CD4-positive, CD25-positive, alpha-beta regulatory T cell (primary cell): ENCODE measurements around the gene FYN. TPM values are rescaled to one million over a fixed set of nuclear protein-coding genes. Genes with fewer than 3 reads are reported as not detected.

ENCODE experiments used
- ATAC-seq, 2 donors: fragments of 150-1000 bp; cut with Tn5 transposase; one replicate each; pipeline ENCODE4 v1.10.0; 2021; ENCODE audit warnings: low read depth in 2 of 2, moderate number of reproducible peaks in 2 of 2, moderate library complexity in 1 of 2
- DNase-seq, 3 donors: peaks; one replicate each; pipeline versions ENCODE4 v3.0.0 to v3.0.0-alpha.2; 2012 to 2022; ENCODE audit warnings: mixed read lengths in 1 of 3
- H3K27ac ChIP-seq: one replicate; pipeline ENCODE4 v1.7.0; 2013; ENCODE audit warnings: mild to moderate bottlenecking, low read length; ENCODE audit not compliant: insufficient read depth, poor library complexity, severe bottlenecking
- H3K27me3 ChIP-seq: one replicate; pipeline ENCODE4 v1.7.0; 2013; ENCODE audit warnings: low read length; ENCODE audit not compliant: control insufficient read depth, insufficient read depth
- H3K36me3 ChIP-seq: one replicate; pipeline ENCODE4 v1.7.0; 2013; ENCODE audit warnings: mild to moderate bottlenecking, low read length, moderate library complexity; ENCODE audit not compliant: control insufficient read depth, insufficient read depth
- H3K4me1 ChIP-seq: 2 replicates; pipeline ENCODE4 v1.7.0; 2013; ENCODE audit warnings: mild to moderate bottlenecking, low read length; ENCODE audit not compliant: insufficient read depth, control insufficient read depth, poor library complexity, severe bottlenecking
- H3K4me3 ChIP-seq: one replicate; pipeline ENCODE4 v1.7.0; 2013; ENCODE audit warnings: low read depth, mild to moderate bottlenecking, low read length, moderate library complexity
- H3K9me3 ChIP-seq, 2 experiments: 1 replicate in 1 of 2; 2 replicates in 1 of 2; pipeline ENCODE4 v1.7.0; 2013; ENCODE audit warnings: low read length in 2 of 2, mild to moderate bottlenecking in 1 of 2, moderate library complexity in 1 of 2; ENCODE audit not compliant: control insufficient read depth in 2 of 2
- H3K27ac Mint-ChIP-seq, 3 donors: one replicate each; pipeline ENCODE4 v1.8.0; 2020 to 2022; ENCODE audit warnings: mild to moderate bottlenecking in 3 of 3, mixed read lengths in 3 of 3, moderate library complexity in 2 of 3
- H3K27me3 Mint-ChIP-seq: one replicate; pipeline ENCODE4 v1.8.0; 2022; ENCODE audit warnings: mild to moderate bottlenecking, mixed read lengths
- H3K36me3 Mint-ChIP-seq: one replicate; pipeline ENCODE4 v1.8.0; 2020; ENCODE audit warnings: mixed read lengths
- H3K4me1 Mint-ChIP-seq, 4 donors: one replicate each; pipeline ENCODE4 v1.8.0; 2020 to 2022; ENCODE audit warnings: mixed read lengths in 4 of 4, mild to moderate bottlenecking in 1 of 4
- H3K4me3 Mint-ChIP-seq, 4 donors: one replicate each; pipeline ENCODE4 v1.8.0; 2020 to 2022; ENCODE audit warnings: mild to moderate bottlenecking in 4 of 4, mixed read lengths in 4 of 4, moderate library complexity in 3 of 4
- H3K9me3 Mint-ChIP-seq, 7 donors: one replicate each; pipeline ENCODE4 v1.8.0; 2020 to 2022; ENCODE audit warnings: mixed read lengths in 7 of 7, mild to moderate bottlenecking in 3 of 7, moderate library complexity in 2 of 7
- polyA plus RNA-seq, 4 donors: library from polyadenylated mRNA; unstranded; fragments of 300-500 nt; fragmentation: Illumina TruSeq; gene quantifications; one replicate each; pipeline ENCODE4 v1.2.3, GENCODE V29; 2021
- total RNA-seq: library from RNA; stranded (reverse); gene quantifications from one replicate; pipeline ENCODE4 v1.2.3, GENCODE V29; 2022

Gene FYN
- total and polyA plus RNA-seq, 5 donors from 2014 or later = 267 to 592 (median 295) TPM

GRCh38 chr6:111870051-111870741, 3.1 kb downstream of the FYN start:
- no peaks in the 10 kb centered on the region for H3K36me3 ChIP-seq

DNA sequence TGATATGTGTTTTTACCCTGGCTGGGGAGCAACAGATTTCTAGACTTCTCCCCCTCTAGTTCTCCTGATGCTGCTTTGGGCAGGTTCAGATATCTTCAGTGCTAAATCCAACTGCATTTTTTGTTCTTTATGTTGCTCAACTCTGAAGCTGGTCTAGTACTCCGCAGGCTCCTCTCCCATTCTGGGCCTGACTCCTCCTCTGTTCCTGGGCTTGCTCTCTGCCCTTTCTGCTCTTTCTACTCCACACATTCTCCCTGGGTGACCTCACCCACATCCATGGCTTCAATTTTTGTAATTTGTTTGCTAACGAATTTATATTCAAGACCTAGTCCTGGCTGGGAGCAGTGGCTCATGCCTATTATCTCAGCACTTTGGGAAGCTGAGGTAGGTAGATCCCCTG, 6.4 kb downstream of the FYN start:
- Mint-ChIP-seq H3K9me3 (no peaks in the 10 kb centered on the region), H3K4me1 (peaks cover 44 to 91% (median 79%) of the 10 kb centered on the region in 4 donors)

More at GRCh38 chr6:111870051-111870741, 3.1 kb downstream of the FYN start:
- H3K36me3 Mint-ChIP-seq = peaks cover 8% of the 10 kb centered on the region
- peaks cover 76% of the 10 kb centered on the region for H3K4me1 ChIP-seq
- H3K27me3 Mint-ChIP-seq = peaks cover 10% of the 10 kb centered on the region
- peak in 1 of 2 donors; percentile 4 for ATAC-seq
- peak overlapping the region; percentile 95 for H3K27ac ChIP-seq
- H3K4me3 Mint-ChIP-seq = peak overlapping the region; percentile 97 to 100 (median 98)
- H3K9me3 ChIP-seq = no peaks in the 10 kb centered on the region
- peak overlapping the region; percentile 98 for H3K4me3 ChIP-seq
- peaks cover 32 to 74% (median 60%) of the 10 kb centered on the region in 4 donors for H3K4me1 Mint-ChIP-seq
- H3K27me3 ChIP-seq = no peaks in the 10 kb centered on the region
- peak in 2 of 3 donors; percentile 47 to 79 for DNase-seq
- H3K9me3 Mint-ChIP-seq = no peaks in the 10 kb centered on the region
- H3K27ac Mint-ChIP-seq = peak overlapping the region; percentile 52 to 97 (median 82)

GRCh38 chr6:111865909-111866546, 7.2 kb downstream of the FYN start:
- Histone ChIP-seq H3K27ac (peak overlapping the region; percentile 16), H3K4me1 (peaks cover 100% of the 10 kb centered on the region), H3K27me3 (no peaks in the 10 kb centered on the region), H3K4me3 (peak overlapping the region; percentile 66), H3K36me3 (peaks cover 3% of the 10 kb centered on the region), H3K9me3 (no peaks in the 10 kb centered on the region)
- no peak for DNase-seq
- peaks cover 52 to 97% (median 87%) of the 10 kb centered on the region in 4 donors for H3K4me1 Mint-ChIP-seq
- no peaks in the 10 kb centered on the region for H3K27me3 Mint-ChIP-seq
- peaks cover 8% of the 10 kb centered on the region for H3K36me3 Mint-ChIP-seq
- ATAC-seq = no peak
- peak overlapping the region; percentile 53 to 83 (median 64) for H3K4me3 Mint-ChIP-seq
- peak overlapping the region; percentile 16 to 83 (median 61) for H3K27ac Mint-ChIP-seq
- H3K9me3 Mint-ChIP-seq = no peaks in the 10 kb centered on the region

More for the DNA sequence above, 6.4 kb downstream of the FYN start:
- H3K27ac ChIP-seq = no peak overlapping the region
- no peak for ATAC-seq
- peak overlapping the region; percentile 44 to 83 (median 61) for H3K27ac Mint-ChIP-seq
- peak overlapping the region; percentile 47 for H3K4me3 ChIP-seq
- H3K27me3 ChIP-seq = no peaks in the 10 kb centered on the region
- H3K36me3 Mint-ChIP-seq = peaks cover 8% of the 10 kb centered on the region
- H3K4me3 Mint-ChIP-seq = peak overlapping the region; percentile 58 to 83 (median 72)
- DNase-seq = no peak
- no peaks in the 10 kb centered on the region for H3K36me3 ChIP-seq
- H3K27me3 Mint-ChIP-seq = no peaks in the 10 kb centered on the region
- no peaks in the 10 kb centered on the region for H3K9me3 ChIP-seq
- H3K4me1 ChIP-seq = peaks cover 99% of the 10 kb centered on the region

DNA sequence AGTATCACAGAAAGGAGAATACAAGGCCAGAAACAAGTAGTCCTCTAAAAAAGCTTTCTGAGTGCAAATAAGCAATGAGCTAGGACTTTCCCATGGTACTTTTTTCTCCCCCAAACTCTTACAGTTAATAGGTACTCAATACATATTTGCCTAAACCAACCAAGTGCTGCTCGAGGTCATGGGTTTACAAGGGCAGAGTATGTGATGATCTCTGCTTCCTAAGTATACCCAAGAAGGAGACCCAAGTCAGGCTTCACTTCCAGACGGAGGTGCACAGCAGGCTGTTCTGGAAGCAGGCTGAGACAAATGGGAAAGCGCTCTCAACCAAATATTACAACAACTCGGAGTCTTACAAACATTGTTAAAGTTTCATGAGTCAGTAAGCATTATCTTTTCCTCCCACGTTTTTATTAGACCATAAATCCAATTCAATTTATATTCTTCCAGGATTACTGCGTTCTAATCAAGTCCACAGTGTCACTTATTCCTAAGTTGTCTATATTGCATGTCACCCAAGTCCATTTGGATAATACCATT, 8.1 kb downstream of the FYN start:
- no peak for DNase-seq
- Mint-ChIP-seq H3K27me3 (no peaks in the 10 kb centered on the region), H3K27ac (peak overlapping the region; percentile 43 to 61 (median 46)), H3K36me3 (peaks cover 8% of the 10 kb centered on the region), H3K4me3 (peak overlapping the region; percentile 43 to 83 (median 62)), H3K9me3 (no peaks in the 10 kb centered on the region), H3K4me1 (peaks cover 53 to 100% (median 90%) of the 10 kb centered on the region in 4 donors)
- no peaks in the 10 kb centered on the region for H3K9me3 ChIP-seq
- peaks cover 3% of the 10 kb centered on the region for H3K36me3 ChIP-seq
- H3K4me3 ChIP-seq = peak overlapping the region; percentile 66
- no peak overlapping the region for H3K27ac ChIP-seq
- no peak for ATAC-seq
- peaks cover 97% of the 10 kb centered on the region for H3K4me1 ChIP-seq
- H3K27me3 ChIP-seq = no peaks in the 10 kb centered on the region

DNA sequence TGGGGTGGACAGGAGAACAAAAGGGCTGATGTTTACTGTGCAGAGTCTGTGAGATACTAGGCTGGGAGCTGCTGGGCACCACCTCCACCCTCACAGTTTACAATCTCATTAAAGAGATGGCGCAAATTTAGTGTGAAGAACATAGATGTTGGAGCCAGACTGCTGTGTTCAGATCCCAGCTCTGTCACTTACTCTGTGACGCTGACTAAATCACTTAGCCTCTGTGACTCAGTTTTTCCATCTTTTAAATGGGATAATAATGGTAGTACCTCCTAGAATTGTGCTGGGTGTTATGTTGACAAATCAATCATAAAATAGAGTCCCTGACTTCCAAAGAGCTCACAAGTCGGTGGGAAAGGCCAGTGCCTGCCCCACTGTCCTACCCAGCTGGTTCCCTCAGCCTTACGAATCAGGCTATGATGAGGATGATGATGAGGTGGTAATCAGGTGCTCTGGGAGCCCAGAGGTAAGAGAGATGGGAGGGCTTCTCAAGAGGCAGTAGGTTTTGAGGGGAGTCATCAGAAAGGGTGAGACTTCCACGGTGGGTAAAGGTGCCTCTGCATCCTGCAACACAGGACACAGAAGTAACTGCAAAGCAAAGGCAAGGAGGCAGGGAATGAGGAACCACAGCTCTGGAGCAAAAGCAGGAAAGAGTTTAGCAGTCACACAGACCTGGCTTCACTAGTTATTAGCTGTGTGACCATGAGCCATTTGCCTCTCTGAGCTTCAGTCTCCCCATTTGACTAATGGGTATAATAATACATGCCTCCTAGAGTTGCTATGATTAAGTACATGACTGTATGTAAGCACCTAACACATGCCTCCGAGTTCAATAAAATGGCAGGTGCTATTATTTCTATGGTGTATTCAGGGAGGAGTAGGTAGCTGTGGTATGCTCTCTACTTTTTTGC, 8.9 kb downstream of the FYN start:
- H3K4me3 Mint-ChIP-seq = peak overlapping the region in 3 of 4 donors; percentile 53 to 83 (median 71)
- Histone ChIP-seq H3K27me3 (no peaks in the 10 kb centered on the region), H3K9me3 (no peaks in the 10 kb centered on the region), H3K4me1 (peaks cover 96% of the 10 kb centered on the region), H3K27ac (no peak overlapping the region), H3K36me3 (peaks cover 3% of the 10 kb centered on the region), H3K4me3 (peak overlapping the region; percentile 66)
- H3K27me3 Mint-ChIP-seq = no peaks in the 10 kb centered on the region
- peak overlapping the region in 2 of 3 donors; percentile 62 to 75 for H3K27ac Mint-ChIP-seq
- ATAC-seq = peak; percentile 20 to 39
- no peaks in the 10 kb centered on the region for H3K9me3 Mint-ChIP-seq
- H3K4me1 Mint-ChIP-seq = peaks cover 56 to 100% (median 89%) of the 10 kb centered on the region in 4 donors
- DNase-seq = no peak
- H3K36me3 Mint-ChIP-seq = peaks cover 13% of the 10 kb centered on the region

GRCh38 chr6:111862741-111863140, 10.5 kb downstream of the FYN start:
- DNase-seq (no peak), ATAC-seq (no peak)
- H3K4me3 ChIP-seq = peak overlapping the region; percentile 29
- H3K27ac ChIP-seq = peak overlapping the region; percentile 31
- Mint-ChIP-seq H3K27me3 (no peaks in the 10 kb centered on the region), H3K4me3 (peak overlapping the region in 3 of 4 donors; percentile 31 to 45 (median 40)), H3K4me1 (peaks cover 71 to 100% (median 92%) of the 10 kb centered on the region in 4 donors), H3K36me3 (peaks cover 14% of the 10 kb centered on the region), H3K27ac (peak overlapping the region; percentile 29 to 87 (median 53)), H3K9me3 (no peaks in the 10 kb centered on the region)
- H3K27me3 ChIP-seq = no peaks in the 10 kb centered on the region
- peaks cover 95% of the 10 kb centered on the region for H3K4me1 ChIP-seq
- no peaks in the 10 kb centered on the region for H3K9me3 ChIP-seq
- peaks cover 5% of the 10 kb centered on the region for H3K36me3 ChIP-seq

GRCh38 chr6:111862314-111862713, 10.9 kb downstream of the FYN start:
- peaks cover 5% of the 10 kb centered on the region for H3K36me3 ChIP-seq
- ATAC-seq (no peak), DNase-seq (no peak)
- Mint-ChIP-seq H3K36me3 (peaks cover 10% of the 10 kb centered on the region), H3K27ac (peak overlapping the region; percentile 53 to 87 (median 87)), H3K27me3 (no peaks in the 10 kb centered on the region), H3K9me3 (no peaks in the 10 kb centered on the region), H3K4me3 (peak overlapping the region in 3 of 4 donors; percentile 31 to 45 (median 40)), H3K4me1 (peaks cover 69 to 100% (median 92%) of the 10 kb centered on the region in 4 donors)
- H3K9me3 ChIP-seq = no peaks in the 10 kb centered on the region
- H3K27me3 ChIP-seq = no peaks in the 10 kb centered on the region
- H3K4me1 ChIP-seq = peaks cover 95% of the 10 kb centered on the region
- no peak overlapping the region for H3K27ac ChIP-seq
- H3K4me3 ChIP-seq = peak overlapping the region; percentile 33
